ENCODE measurements around the gene OSBPL2. TPM values are rescaled to one million over a fixed set of nuclear protein-coding genes. Genes with fewer than 3 reads are reported as not detected.
A peak's percentile ranks its signal among the peaks of the same experiment; 100 is the strongest.

The OSBPL2 gene
- total and polyA plus RNA-seq, 10 donors = 9.2 to 81.7 (median 48.4) TPM

DNA sequence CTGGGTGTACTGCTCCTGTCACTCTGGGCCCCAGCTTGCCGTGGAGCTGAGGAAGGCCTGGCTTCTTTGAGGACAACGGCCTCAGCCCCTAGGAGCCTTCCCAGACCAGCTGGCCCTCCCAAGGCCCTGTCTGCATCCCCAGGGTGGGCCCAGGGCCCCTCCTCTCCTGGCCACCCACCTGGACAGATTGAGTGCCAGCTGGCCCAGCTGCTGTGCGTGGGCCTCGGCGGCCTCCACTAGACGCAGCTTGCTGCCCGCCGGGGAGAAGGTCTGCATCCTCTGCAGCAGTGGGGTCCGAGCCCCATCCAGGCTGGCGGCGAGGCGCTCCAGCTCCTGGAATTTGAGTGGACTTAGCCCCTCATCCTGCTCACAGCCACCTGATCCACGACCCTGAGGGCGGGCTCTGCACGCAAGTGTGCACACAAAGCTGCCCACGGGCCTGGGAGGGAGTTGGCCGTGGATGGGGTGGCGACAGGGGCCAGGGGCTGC is 78.9 kb downstream of the OSBPL2 start:
- intact Hi-C loops (cut with DNase I; ENCODE audit: low total_unique reads) = no loop called here
- peaks cover 0 to 88% (median 46%) of the 10 kb centered on the region in 6 donors for H3K36me3 ChIP-seq

DNA sequence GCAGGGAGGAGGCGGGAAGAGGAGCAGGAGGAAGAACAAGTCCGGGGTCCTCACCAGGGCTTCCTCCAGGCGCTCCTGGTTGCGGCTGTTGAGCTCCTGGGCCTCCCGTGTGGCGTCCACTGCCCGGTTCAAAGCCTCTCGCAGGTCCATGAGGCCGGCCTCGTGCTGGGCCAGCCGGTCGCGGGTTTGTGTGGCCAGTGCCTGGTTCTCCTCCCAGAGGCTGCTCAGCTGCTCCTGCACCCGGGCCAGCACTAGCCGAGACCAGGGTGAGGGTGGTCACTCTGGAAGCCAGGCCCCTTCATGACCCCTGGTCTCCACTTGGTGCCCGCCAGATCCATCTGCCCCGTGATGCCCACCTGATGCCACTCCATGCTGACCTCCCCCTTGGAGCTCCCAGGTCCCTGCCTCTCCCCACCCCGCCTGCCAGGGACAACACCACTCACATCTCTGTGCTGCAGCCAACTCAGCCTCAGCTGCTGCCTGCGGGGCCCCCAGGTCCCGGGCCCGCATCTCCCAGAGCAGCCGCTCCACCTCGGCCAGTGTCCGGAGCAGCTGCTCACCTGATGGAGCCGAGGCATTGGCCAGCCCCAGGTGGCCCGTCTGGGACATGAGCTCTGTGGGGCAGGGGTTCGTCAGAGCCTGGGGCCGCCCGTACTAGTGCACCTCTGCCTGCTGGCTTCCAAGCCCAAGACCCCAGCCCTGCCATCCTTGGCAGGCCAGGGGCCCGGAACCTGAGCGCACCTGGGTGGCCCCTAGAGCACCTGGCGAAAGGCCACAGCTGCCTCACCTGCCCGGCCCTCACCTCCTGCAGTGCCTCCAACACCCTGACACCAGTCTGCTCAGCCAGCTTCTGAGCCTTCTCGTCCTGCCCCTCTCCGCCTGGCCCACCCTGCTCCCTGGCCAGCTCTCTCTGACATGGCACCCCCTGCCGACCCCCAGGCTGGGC is 80.4 kb downstream of the OSBPL2 start:
- peaks cover 0 to 88% (median 43%) of the 10 kb centered on the region in 6 donors for H3K36me3 ChIP-seq
- no peak overlapping the region for H3K4me3 ChIP-seq
- DNase-seq = no peak
- intact Hi-C loops (cut with DNase I; ENCODE audit: low total_unique reads) = no loop called here
- no peaks in the 10 kb centered on the region for H3K4me1 ChIP-seq
- H3K9me3 ChIP-seq = no peaks in the 10 kb centered on the region
- no peaks in the 10 kb centered on the region for H3K27me3 ChIP-seq (replicated peaks in 1 of 7)
- peak overlapping the region in 1 of 8 donors; percentile 21 for H3K27ac ChIP-seq
- WGBS, 5 donors = 85 to 94% (median 92%) methylated on average over 27 to 36 of the region's 36 CpGs
- no peak for TF ChIP-seq POLR2A (IDR thresholded peaks at IDR 0.05)
- peak in 1 of 3 donors; percentile 28 for TF ChIP-seq POLR2AphosphoS5 (IDR thresholded peaks at IDR 0.05)
- TF ChIP-seq, protein P1, sequence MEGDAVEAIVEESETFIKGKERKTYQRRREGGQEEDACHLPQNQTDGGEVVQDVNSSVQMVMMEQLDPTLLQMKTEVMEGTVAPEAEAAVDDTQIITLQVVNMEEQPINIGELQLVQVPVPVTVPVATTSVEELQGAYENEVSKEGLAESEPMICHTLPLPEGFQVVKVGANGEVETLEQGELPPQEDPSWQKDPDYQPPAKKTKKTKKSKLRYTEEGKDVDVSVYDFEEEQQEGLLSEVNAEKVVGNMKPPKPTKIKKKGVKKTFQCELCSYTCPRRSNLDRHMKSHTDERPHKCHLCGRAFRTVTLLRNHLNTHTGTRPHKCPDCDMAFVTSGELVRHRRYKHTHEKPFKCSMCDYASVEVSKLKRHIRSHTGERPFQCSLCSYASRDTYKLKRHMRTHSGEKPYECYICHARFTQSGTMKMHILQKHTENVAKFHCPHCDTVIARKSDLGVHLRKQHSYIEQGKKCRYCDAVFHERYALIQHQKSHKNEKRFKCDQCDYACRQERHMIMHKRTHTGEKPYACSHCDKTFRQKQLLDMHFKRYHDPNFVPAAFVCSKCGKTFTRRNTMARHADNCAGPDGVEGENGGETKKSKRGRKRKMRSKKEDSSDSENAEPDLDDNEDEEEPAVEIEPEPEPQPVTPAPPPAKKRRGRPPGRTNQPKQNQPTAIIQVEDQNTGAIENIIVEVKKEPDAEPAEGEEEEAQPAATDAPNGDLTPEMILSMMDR (IDR thresholded peaks at IDR 0.05 in 8 of 11, conservative IDR thresholded peaks at IDR 0.05 in 3 of 11) = no peak

More for the DNA sequence above, 78.9 kb downstream of the OSBPL2 start:
- Histone ChIP-seq H3K27me3 (replicated peaks in 1 of 7) (no peaks in the 10 kb centered on the region), H3K9me3 (no peaks in the 10 kb centered on the region), H3K4me1 (peaks cover 0 to under 1% (median 0%) of the 10 kb centered on the region in 6 donors), H3K4me3 (no peak overlapping the region), H3K27ac (no peak overlapping the region)
- TF ChIP-seq POLR2AphosphoS5 (IDR thresholded peaks at IDR 0.05) = no peak
- no peak for DNase-seq
- WGBS, 5 donors = 80 to 90% (median 88%) methylated on average over 8 to 18 of the region's 18 CpGs

DNA sequence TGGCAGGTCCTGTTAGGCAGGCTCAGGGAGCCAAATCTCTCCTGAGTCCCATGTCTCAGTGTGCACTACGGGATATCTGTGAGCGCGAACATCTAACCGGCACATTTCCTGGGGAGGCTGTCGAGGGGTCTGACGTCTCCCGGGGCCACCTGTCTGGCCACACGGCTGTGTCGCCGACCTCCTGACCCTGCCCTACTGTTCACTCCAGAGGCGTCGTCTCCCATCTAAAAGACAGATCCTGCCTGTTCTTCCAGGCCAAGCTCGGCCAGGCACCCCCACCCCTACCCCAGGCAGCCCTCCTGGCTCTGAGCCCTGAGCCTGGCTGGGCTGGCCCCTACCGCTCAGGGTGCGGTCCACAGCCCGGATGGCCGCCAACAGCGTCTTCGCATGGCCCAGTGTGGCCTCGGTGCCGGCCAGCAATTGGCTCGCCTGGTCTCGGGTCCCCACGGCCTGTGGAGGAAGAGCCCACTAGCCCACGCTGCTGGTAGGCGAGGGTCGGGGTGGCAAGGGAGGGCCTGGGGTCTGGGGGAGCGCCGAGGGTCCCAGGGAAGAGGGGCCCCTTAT is 81.1 kb downstream of the OSBPL2 start:
- TF ChIP-seq, protein P1 (IDR thresholded peaks at IDR 0.05 in 8 of 11, conservative IDR thresholded peaks at IDR 0.05 in 3 of 11) = no peak
- peak in 1 of 3 donors; percentile 36 for TF ChIP-seq POLR2AphosphoS5 (IDR thresholded peaks at IDR 0.05)
- Histone ChIP-seq H3K27ac (no peak overlapping the region), H3K9me3 (no peaks in the 10 kb centered on the region), H3K36me3 (peaks cover 0 to 90% (median 44%) of the 10 kb centered on the region in 6 donors), H3K4me3 (no peak overlapping the region), H3K27me3 (replicated peaks in 1 of 7) (no peaks in the 10 kb centered on the region), H3K4me1 (no peaks in the 10 kb centered on the region)
- no peak for DNase-seq
- intact Hi-C loops (cut with DNase I; ENCODE audit: low total_unique reads) = no loop called here
- WGBS, 5 donors = 84 to 89% (median 87%) methylated on average over 18 to 29 of the region's 29 CpGs

DNA sequence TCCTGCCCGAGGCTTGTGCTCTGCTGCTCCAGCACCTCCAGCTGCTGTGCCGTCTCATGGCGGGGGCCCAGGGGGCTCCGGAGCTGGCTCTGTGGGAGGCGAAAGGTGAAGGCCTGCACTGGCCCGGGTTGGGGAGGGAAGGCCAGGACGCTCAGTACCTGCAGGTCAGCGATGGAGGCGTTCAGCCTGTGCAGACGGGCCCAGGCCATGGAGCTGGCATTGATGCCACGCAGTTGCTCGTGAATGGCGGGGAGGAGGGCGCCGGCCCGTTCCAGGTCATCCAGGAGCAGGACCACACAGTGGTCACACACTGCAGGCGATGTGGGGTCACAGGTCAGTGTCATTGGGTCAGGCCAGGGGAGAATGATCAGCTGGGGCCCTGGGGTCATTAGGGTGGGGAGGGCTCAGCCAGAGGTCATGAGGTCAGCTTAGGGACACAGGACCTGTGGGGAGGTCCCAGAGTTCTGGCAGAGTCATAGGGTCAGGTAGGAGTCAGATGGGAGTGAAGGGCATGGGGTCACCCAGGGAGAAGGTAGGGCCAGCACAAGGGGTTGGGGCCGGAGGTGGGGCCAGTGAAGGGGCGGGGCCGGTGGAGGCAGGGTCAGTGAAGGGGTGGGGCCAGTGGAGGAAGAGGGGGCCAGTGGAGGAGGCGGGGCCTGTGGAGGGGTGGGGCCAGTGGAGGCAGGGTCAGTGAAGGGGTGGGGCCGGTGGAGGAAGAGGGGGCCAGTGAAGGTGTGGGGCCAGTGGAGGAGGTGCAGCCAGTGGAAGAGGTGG is 82.4 kb downstream of the OSBPL2 start:
- DNase-seq = no peak
- WGBS, 5 donors = 88 to 95% (median 94%) methylated on average over 17 to 22 of the region's 22 CpGs
- no peak overlapping the region for H3K27ac ChIP-seq
- H3K4me3 ChIP-seq = no peak overlapping the region
- intact Hi-C loops (cut with DNase I; ENCODE audit: low total_unique reads) = no loop called here
- no peaks in the 10 kb centered on the region for H3K9me3 ChIP-seq
- peaks cover 0 to 90% (median 37%) of the 10 kb centered on the region in 6 donors for H3K36me3 ChIP-seq
- H3K27me3 ChIP-seq (replicated peaks in 1 of 7) = no peaks in the 10 kb centered on the region
- peak in 2 of 3 donors; percentile 34 to 51 for TF ChIP-seq POLR2AphosphoS5 (IDR thresholded peaks at IDR 0.05)
- TF ChIP-seq, protein P1 (IDR thresholded peaks at IDR 0.05 in 8 of 11, conservative IDR thresholded peaks at IDR 0.05 in 3 of 11) = no peak
- H3K4me1 ChIP-seq = no peaks in the 10 kb centered on the region

Data from spleen (tissue), 11 donors.